Hepatocyte (in vitro differentiated cells): ENCODE results near the gene LUC7L2. TPM values are rescaled to one million over a fixed set of nuclear protein-coding genes. Genes with fewer than 3 reads are reported as not detected.

ENCODE experiments used
- DNase-seq: peaks from one replicate; pipeline ENCODE4 v3.0.0-alpha.2; 2016; ENCODE audit warnings: low spot score
- H2AFZ ChIP-seq: fragments of 200-600 bp; sonication (generic); 2 replicates; pipeline ENCODE4 v1.6.0; 2016; ENCODE audit warnings: antibody characterized with exemption, mild to moderate bottlenecking
- H3K27ac ChIP-seq: fragments of 200-600 bp; sonication (generic); 2 replicates; pipeline ENCODE4 v1.5.1; 2016; ENCODE audit warnings: mild to moderate bottlenecking
- H3K27me3 ChIP-seq: fragments of 200-600 bp; sonication (generic); 2 replicates; pipeline ENCODE4 v1.6.1; 2016
- H3K36me3 ChIP-seq: fragments of 200-600 bp; sonication (generic); replicated peaks from 2 replicates; pipeline ENCODE4 v1.5.1; 2016; ENCODE audit warnings: low read depth; ENCODE audit not compliant: insufficient read depth
- H3K4me1 ChIP-seq: fragments of 200-600 bp; sonication (generic); 2 replicates; pipeline ENCODE4 v1.5.1; 2016; ENCODE audit warnings: mild to moderate bottlenecking, moderate library complexity; ENCODE audit not compliant: insufficient read depth
- H3K4me2 ChIP-seq: fragments of 200-600 bp; sonication (generic); 2 replicates; pipeline ENCODE4 v1.6.0; 2016
- H3K4me3 ChIP-seq: fragments of 200-600 bp; sonication (generic); 2 replicates; pipeline ENCODE4 v1.5.1; 2016; ENCODE audit warnings: mild to moderate bottlenecking
- H3K79me2 ChIP-seq: fragments of 200-600 bp; sonication (generic); 2 replicates; pipeline ENCODE4 v1.6.0; 2017; ENCODE audit warnings: mild to moderate bottlenecking
- H3K9me2 ChIP-seq: fragments of 200-600 bp; sonication (generic); replicated peaks from 2 replicates; pipeline ENCODE4 v1.6.0; 2017; ENCODE audit warnings: mild to moderate bottlenecking; ENCODE audit not compliant: insufficient read depth
- H3K9me3 ChIP-seq: fragments of 200-600 bp; sonication (generic); 2 replicates; pipeline ENCODE4 v1.5.1; 2016; ENCODE audit warnings: low read depth, mild to moderate bottlenecking
- H4K20me1 ChIP-seq: fragments of 200-600 bp; sonication (generic); 2 replicates; pipeline ENCODE4 v1.6.0; 2016; ENCODE audit warnings: mild to moderate bottlenecking; ENCODE audit not compliant: insufficient read depth, poor library complexity, severe bottlenecking
- EZH2 ChIP-seq: fragments of 200-600 bp; sonication (generic); IDR thresholded peaks from 2 replicates; pipeline ENCODE4 v1.6.1; 2016; ENCODE audit warnings: antibody characterized with exemption, mild to moderate bottlenecking, borderline replicate concordance
- EZH2phosphoT487 ChIP-seq: fragments of 200-600 bp; sonication (generic); IDR thresholded peaks from one replicate; pipeline ENCODE4 v1.6.1; 2018; ENCODE audit warnings: antibody characterized with exemption, mild to moderate bottlenecking, low read depth, moderate library complexity; ENCODE audit not compliant: unreplicated experiment, severe bottlenecking
- WGBS: methylation state at CpG from one replicate; pipeline ENCODE4 v1.1.6; 2016; ENCODE audit warnings: low lambda C conversion rate; ENCODE audit errors: missing lambda C conversion rate; 5-methylcytosine and 5-hydroxymethylcytosine counted together
- polyA plus RNA-seq: library from polyadenylated mRNA; unstranded; fragments of >200 nt; fragmentation: Nextera tagmentation; extraction: Ambion mirVana; gene quantifications from 2 replicates; pipeline ENCODE4 v1.2.1, GENCODE V29; 2016
- total RNA-seq: library from RNA; depleted of rRNA; stranded (reverse); fragments of >200 nt; gene quantifications from 2 replicates; pipeline ENCODE4 v1.2.3, GENCODE V29; 2014
- TF ChIP-seq, protein P1 (sequence below): fragments of 200-600 bp; sonication (generic); IDR thresholded peaks from 2 replicates; pipeline ENCODE4 v1.5.1; 2016; ENCODE audit warnings: antibody characterized with exemption, mild to moderate bottlenecking; ENCODE audit not compliant: poor library complexity

Gene LUC7L2
- total and polyA plus RNA-seq, 2 experiments from 2014 or later, result 68.6 to 76.4 TPM

DNA sequence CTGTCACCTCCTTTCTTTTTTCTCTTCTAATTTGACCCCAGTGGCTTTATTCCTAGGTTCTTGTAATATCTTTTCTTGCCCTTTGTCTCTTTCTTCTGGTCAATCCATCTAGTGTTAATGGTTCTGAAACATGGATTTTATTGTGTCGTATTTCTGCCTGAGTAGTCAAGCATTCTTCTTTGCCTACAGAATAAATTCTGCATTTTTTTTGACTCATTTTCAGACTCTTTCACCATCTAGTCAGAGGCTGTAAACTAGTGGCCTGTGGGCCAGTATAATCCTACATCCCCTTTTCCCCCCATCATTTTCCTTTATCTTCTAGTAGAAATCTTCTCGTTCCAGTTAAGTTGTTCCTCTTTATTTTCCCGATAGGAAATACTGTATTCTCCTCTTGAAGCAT lies 29.4 kb downstream of the LUC7L2 start:
- no peak overlapping the region for H2AFZ ChIP-seq
- no peaks in the 10 kb centered on the region for H3K4me1 ChIP-seq
- H3K4me3 ChIP-seq, result no peak overlapping the region
- TF ChIP-seq EZH2phosphoT487, result no peak
- TF ChIP-seq, protein P1, sequence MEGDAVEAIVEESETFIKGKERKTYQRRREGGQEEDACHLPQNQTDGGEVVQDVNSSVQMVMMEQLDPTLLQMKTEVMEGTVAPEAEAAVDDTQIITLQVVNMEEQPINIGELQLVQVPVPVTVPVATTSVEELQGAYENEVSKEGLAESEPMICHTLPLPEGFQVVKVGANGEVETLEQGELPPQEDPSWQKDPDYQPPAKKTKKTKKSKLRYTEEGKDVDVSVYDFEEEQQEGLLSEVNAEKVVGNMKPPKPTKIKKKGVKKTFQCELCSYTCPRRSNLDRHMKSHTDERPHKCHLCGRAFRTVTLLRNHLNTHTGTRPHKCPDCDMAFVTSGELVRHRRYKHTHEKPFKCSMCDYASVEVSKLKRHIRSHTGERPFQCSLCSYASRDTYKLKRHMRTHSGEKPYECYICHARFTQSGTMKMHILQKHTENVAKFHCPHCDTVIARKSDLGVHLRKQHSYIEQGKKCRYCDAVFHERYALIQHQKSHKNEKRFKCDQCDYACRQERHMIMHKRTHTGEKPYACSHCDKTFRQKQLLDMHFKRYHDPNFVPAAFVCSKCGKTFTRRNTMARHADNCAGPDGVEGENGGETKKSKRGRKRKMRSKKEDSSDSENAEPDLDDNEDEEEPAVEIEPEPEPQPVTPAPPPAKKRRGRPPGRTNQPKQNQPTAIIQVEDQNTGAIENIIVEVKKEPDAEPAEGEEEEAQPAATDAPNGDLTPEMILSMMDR, result no peak
- TF ChIP-seq EZH2, result no peak
- 96% methylated on average over 3 of the region's 3 CpGs for WGBS
- no peak for DNase-seq
- no peaks in the 10 kb centered on the region for H3K9me3 ChIP-seq
- no peaks in the 10 kb centered on the region for H3K36me3 ChIP-seq
- no peaks in the 10 kb centered on the region for H3K27me3 ChIP-seq
- peaks cover 95% of the 10 kb centered on the region for H3K79me2 ChIP-seq
- H3K9me2 ChIP-seq, result no peaks in the 10 kb centered on the region
- H4K20me1 ChIP-seq, result peaks cover 22% of the 10 kb centered on the region
- no peak overlapping the region for H3K4me2 ChIP-seq
- no peak overlapping the region for H3K27ac ChIP-seq

DNA sequence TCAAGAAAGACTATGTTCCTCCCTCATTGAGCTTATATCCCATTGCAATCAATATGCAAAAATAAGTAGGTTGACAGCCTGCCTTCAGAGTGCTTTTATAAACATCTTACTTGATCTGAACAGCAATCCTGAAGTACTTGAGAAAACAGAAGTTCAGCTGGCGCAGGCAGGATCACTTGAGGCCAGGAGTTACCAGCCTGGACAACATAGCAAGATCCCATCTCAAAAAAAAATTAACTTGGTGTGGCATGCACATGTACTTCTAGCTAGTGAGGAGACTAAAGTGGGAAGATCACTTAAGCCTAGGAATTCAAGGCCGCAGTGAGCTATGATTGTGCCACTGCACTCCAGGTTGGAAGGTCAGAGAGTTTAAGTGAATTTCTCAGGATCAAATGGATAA lies 30.1 kb downstream of the LUC7L2 start:
- WGBS, result 100% methylated on average over 2 of the region's 2 CpGs
- Histone ChIP-seq H3K9me3 (no peaks in the 10 kb centered on the region), H2AFZ (no peak overlapping the region), H3K4me2 (no peak overlapping the region), H3K27me3 (no peaks in the 10 kb centered on the region), H4K20me1 (peaks cover 18% of the 10 kb centered on the region), H3K36me3 (no peaks in the 10 kb centered on the region), H3K4me1 (no peaks in the 10 kb centered on the region), H3K4me3 (no peak overlapping the region), H3K27ac (no peak overlapping the region), H3K79me2 (peaks cover 95% of the 10 kb centered on the region), H3K9me2 (no peaks in the 10 kb centered on the region)
- DNase-seq, result no peak
- no peak for TF ChIP-seq EZH2phosphoT487
- TF ChIP-seq EZH2, result no peak
- TF ChIP-seq, protein P1, result no peak

DNA sequence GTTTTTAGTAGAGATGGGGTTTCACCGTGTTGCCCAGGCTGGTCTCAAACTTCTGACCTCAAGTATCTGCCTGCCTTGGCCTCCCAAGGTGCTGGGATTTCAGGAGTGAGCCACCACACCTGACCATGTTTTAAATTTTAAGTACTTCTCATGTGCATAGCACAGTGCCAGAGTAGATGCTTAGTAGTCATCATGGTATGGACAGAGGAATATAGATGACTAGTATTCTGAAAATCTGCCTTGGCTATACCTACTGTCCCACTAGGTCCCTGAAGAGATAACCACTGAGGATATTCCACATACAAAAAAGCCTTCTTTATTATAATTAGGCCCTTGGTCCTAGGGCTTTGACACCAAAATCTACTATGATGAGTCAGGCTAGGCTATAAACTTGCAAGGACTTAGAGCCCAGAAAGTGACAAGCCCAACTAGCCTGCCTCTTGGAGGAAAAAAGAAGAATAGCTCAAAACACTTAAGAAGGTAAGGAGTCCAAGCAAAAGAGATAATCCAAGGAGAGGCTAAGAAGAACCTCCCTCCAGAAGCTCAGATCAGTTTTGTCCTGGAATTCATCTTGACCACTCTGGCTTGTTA lies 34.0 kb downstream of the LUC7L2 start:
- Histone ChIP-seq H3K79me2 (peaks cover 93% of the 10 kb centered on the region), H3K36me3 (no peaks in the 10 kb centered on the region), H4K20me1 (peaks cover 31% of the 10 kb centered on the region)

More for the DNA sequence above, 34.0 kb downstream of the LUC7L2 start:
- no peaks in the 10 kb centered on the region for H3K27me3 ChIP-seq
- H3K9me2 ChIP-seq, result no peaks in the 10 kb centered on the region
- WGBS, result 100% methylated on average over 1 of the region's 1 CpG
- H3K4me1 ChIP-seq, result no peaks in the 10 kb centered on the region
- no peaks in the 10 kb centered on the region for H3K9me3 ChIP-seq
- H3K27ac ChIP-seq, result no peak overlapping the region
- DNase-seq, result no peak
- H3K4me2 ChIP-seq, result no peak overlapping the region
- no peak overlapping the region for H3K4me3 ChIP-seq
- no peak for TF ChIP-seq EZH2
- no peak for TF ChIP-seq EZH2phosphoT487
- TF ChIP-seq, protein P1, result no peak
- no peak overlapping the region for H2AFZ ChIP-seq
